OCI-LY1 (cell line): ENCODE results near the gene ANKRD60.

Source experiments
- CTCF ChIP-seq: fragments of 200-600 bp; sonication (generic), shearing (Covaris generic); IDR thresholded peaks from 2 replicates; pipeline ENCODE4 v1.5.1; 2017; ENCODE audit warnings: mild to moderate bottlenecking, antibody characterized with exemption, low read length, moderate library complexity, mixed read lengths
- EZH2 ChIP-seq: fragments of 200-600 bp; sonication (generic), shearing (Covaris generic); IDR thresholded peaks from 2 replicates; pipeline ENCODE4 v1.8.0; 2017; ENCODE audit warnings: borderline replicate concordance, mixed run types, mild to moderate bottlenecking, antibody characterized with exemption, low read length, moderate library complexity, mixed read lengths

DNA sequence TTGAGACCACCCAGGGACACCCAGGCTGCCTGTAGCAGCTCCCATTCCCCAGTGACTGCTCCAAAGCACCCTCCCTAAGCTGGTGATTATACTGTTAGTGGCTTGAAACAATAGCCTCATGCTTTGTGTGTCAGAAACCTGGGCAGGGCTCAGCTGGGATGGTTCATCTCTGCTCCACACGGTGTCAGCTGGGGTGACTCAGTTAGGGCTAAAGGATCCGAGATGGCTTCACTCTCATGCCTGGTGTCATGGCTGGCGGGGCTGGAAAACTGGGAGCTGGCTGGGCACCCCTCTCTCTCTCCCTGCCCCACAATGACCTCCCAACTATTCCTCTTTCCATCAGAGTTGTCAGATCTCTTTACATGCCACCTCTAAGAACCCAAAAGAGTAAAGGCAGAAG, 44.4 kb downstream of the ANKRD60 start:
- TF ChIP-seq CTCF (no peak), EZH2 (no peak)
